ENCODE measurements around the gene KCNAB1. TPM values are rescaled to one million over a fixed set of nuclear protein-coding genes. Genes with fewer than 3 reads are reported as not detected.
"Not testable (repeated sequence)": the region's sequence is repeated elsewhere in the genome, so short reads cannot be mapped to it uniquely, and the experiment has no call there.

KCNAB1 gene
- total RNA-seq, 4 donors from 2014 or later = 0.38 to 1.5 (median 0.49) TPM

GRCh38 chr3:156188757-156189156 lies 68.4 kb downstream of the KCNAB1 start:
- no peaks in the 10 kb centered on the region for H3K36me3 ChIP-seq
- H3K27me3 ChIP-seq = no peaks in the 10 kb centered on the region
- no peaks in the 10 kb centered on the region for H3K4me1 ChIP-seq
- 76% methylated on average over 3 of the region's 3 CpGs for WGBS
- TF ChIP-seq EP300 (IDR thresholded peaks at IDR 0.05) (no peak), POLR2A (IDR thresholded peaks at IDR 0.05) (no peak), POLR2AphosphoS5 (IDR thresholded peaks at IDR 0.05) (no peak), CTCF (IDR thresholded peaks at IDR 0.05) (no peak)
- H3K4me3 ChIP-seq = no peak overlapping the region
- H3K27ac ChIP-seq = no peak overlapping the region
- no peaks in the 10 kb centered on the region for H3K9me3 ChIP-seq
- DNase-seq (ENCODE audit: low spot score in 2 of 2) = no peak

- Histone ChIP-seq H3K4me3 (no peak overlapping the region), H3K4me1 (no peaks in the 10 kb centered on the region), H3K9me3 (no peaks in the 10 kb centered on the region), H3K36me3 (no peaks in the 10 kb centered on the region), H3K27me3 (no peaks in the 10 kb centered on the region), H3K27ac (no peak overlapping the region)
- DNase-seq (ENCODE audit: low spot score in 2 of 2) = no peak
- WGBS = 86% methylated on average over 5 of the region's 5 CpGs
- no peak for TF ChIP-seq CTCF (IDR thresholded peaks at IDR 0.05)
- TF ChIP-seq POLR2AphosphoS5 (IDR thresholded peaks at IDR 0.05) = no peak
- no peak for TF ChIP-seq EP300 (IDR thresholded peaks at IDR 0.05)
- no peak for TF ChIP-seq POLR2A (IDR thresholded peaks at IDR 0.05)
Measured at GRCh38 chr3:156189927-156190326, 69.5 kb downstream of the KCNAB1 start.

- not testable (repeated sequence) for H3K9me3 ChIP-seq; H3K27me3 ChIP-seq; H3K4me3 ChIP-seq; H3K4me1 ChIP-seq; DNase-seq (ENCODE audit: low spot score in 2 of 2); H3K27ac ChIP-seq; H3K36me3 ChIP-seq
- WGBS = 96% methylated on average over 2 of the region's 2 CpGs
Measured at GRCh38 chr3:156194945-156195344, 74.6 kb downstream of the KCNAB1 start.

GRCh38 chr3:156197152-156197551 lies 76.8 kb downstream of the KCNAB1 start:
- not testable (repeated sequence) for H3K27me3 ChIP-seq; DNase-seq (ENCODE audit: low spot score in 2 of 2)
- 71% methylated on average over 3 of the region's 3 CpGs for WGBS

GRCh38 chr3:156201411-156202405 lies 81.3 kb downstream of the KCNAB1 start:
- no peak for TF ChIP-seq POLR2A (IDR thresholded peaks at IDR 0.05)
- TF ChIP-seq EP300 (IDR thresholded peaks at IDR 0.05) = no peak
- TF ChIP-seq CTCF (IDR thresholded peaks at IDR 0.05) = no peak
- no peak for TF ChIP-seq POLR2AphosphoS5 (IDR thresholded peaks at IDR 0.05)
- WGBS = 89% methylated on average over 7 of the region's 8 CpGs
- no peaks in the 10 kb centered on the region for H3K27me3 ChIP-seq
- H3K4me3 ChIP-seq = no peak overlapping the region
- no peaks in the 10 kb centered on the region for H3K9me3 ChIP-seq
- no peaks in the 10 kb centered on the region for H3K36me3 ChIP-seq
- H3K4me1 ChIP-seq = no peaks in the 10 kb centered on the region
- H3K27ac ChIP-seq = no peak overlapping the region
- DNase-seq (ENCODE audit: low spot score in 2 of 2) = no peak

More at GRCh38 chr3:156197152-156197551, 76.8 kb downstream of the KCNAB1 start:
- not testable (repeated sequence) for H3K27ac ChIP-seq, H3K4me1 ChIP-seq, H3K9me3 ChIP-seq, H3K36me3 ChIP-seq, H3K4me3 ChIP-seq

GRCh38 chr3:156206157-156206556 lies 85.8 kb downstream of the KCNAB1 start:
- H3K27ac ChIP-seq = no peak overlapping the region

More at GRCh38 chr3:156206157-156206556, 85.8 kb downstream of the KCNAB1 start:
- no peaks in the 10 kb centered on the region for H3K27me3 ChIP-seq
- no peaks in the 10 kb centered on the region for H3K4me1 ChIP-seq
- no peak for DNase-seq (ENCODE audit: low spot score in 2 of 2)
- no peaks in the 10 kb centered on the region for H3K9me3 ChIP-seq
- TF ChIP-seq POLR2AphosphoS5 (IDR thresholded peaks at IDR 0.05) (no peak), CTCF (IDR thresholded peaks at IDR 0.05) (no peak), EP300 (IDR thresholded peaks at IDR 0.05) (no peak), POLR2A (IDR thresholded peaks at IDR 0.05) (no peak)
- no peak overlapping the region for H3K4me3 ChIP-seq
- no peaks in the 10 kb centered on the region for H3K36me3 ChIP-seq

Data from suprapubic skin (tissue), 4 donors.